GM13976 (cell line): ENCODE results near the gene GARIN5A.

Experiments
- DNase-seq: peaks from one replicate; pipeline ENCODE4 v3.0.0; 2012; ENCODE audit warnings: low spot score
- in situ Hi-C: fragments of 300-500 bp; cut with MboI; formaldehyde crosslinking; loops from one replicate; pipeline ENCODE4 v1.12.0; 2022; ENCODE audit warnings: low sequenced_read_pairs, mixed read lengths, inconsistent platforms; ENCODE audit not compliant: unreplicated experiment
- TF ChIP-seq, protein P1 (sequence below): IDR thresholded peaks from 2 replicates; pipeline ENCODE4 v1.5.1; 2012; ENCODE audit warnings: borderline replicate concordance, mild to moderate bottlenecking; ENCODE audit not compliant: insufficient read depth; ENCODE audit errors: extremely low read depth, missing control alignments, control extremely low read depth

The GARIN5A gene

GRCh38 chr19:50465986-50466705, 10.5 kb downstream of the GARIN5A start:
- no peak for DNase-seq
- TF ChIP-seq, protein P1, sequence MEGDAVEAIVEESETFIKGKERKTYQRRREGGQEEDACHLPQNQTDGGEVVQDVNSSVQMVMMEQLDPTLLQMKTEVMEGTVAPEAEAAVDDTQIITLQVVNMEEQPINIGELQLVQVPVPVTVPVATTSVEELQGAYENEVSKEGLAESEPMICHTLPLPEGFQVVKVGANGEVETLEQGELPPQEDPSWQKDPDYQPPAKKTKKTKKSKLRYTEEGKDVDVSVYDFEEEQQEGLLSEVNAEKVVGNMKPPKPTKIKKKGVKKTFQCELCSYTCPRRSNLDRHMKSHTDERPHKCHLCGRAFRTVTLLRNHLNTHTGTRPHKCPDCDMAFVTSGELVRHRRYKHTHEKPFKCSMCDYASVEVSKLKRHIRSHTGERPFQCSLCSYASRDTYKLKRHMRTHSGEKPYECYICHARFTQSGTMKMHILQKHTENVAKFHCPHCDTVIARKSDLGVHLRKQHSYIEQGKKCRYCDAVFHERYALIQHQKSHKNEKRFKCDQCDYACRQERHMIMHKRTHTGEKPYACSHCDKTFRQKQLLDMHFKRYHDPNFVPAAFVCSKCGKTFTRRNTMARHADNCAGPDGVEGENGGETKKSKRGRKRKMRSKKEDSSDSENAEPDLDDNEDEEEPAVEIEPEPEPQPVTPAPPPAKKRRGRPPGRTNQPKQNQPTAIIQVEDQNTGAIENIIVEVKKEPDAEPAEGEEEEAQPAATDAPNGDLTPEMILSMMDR: no peak
- in situ Hi-C loops: no loop called here

DNA sequence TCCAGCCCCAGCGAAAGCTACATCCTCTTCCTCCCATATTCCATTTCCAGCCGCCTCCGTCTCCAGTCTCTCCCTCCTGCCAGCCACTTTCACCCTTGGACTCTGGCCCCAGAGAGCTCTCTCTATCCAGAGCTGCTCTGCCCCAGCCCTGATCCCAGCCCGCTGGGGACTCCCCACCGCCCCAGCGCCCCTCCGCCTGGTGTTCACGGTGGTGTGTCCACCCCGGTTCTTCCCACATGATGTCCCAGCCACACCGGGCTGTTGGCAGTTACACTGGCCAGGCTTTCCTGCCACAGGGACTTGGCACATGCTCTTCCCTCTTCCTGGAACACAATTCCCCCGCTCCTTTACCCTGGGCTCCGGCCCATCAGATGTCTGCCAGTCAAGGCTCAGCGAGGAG, 11.6 kb downstream of the GARIN5A start:
- TF ChIP-seq, protein P1: no peak
- no peak for DNase-seq
- in situ Hi-C loops: loop anchor here (5.0 kb wide), 1 partner anchor 93 kb away; no protein-coding TSS in a partner anchor

GRCh38 chr19:50464348-50464747, 12.3 kb downstream of the GARIN5A start:
- TF ChIP-seq, protein P1: no peak
- in situ Hi-C loops: loop anchor here (5.0 kb wide), 1 partner anchor 92 kb away; no protein-coding TSS in a partner anchor
- no peak for DNase-seq

GRCh38 chr19:50462970-50463369, 13.7 kb downstream of the GARIN5A start:
- in situ Hi-C loops: loop anchor here (5.0 kb wide), 1 partner anchor 91 kb away; no protein-coding TSS in a partner anchor
- DNase-seq: no peak
- TF ChIP-seq, protein P1: no peak

DNA sequence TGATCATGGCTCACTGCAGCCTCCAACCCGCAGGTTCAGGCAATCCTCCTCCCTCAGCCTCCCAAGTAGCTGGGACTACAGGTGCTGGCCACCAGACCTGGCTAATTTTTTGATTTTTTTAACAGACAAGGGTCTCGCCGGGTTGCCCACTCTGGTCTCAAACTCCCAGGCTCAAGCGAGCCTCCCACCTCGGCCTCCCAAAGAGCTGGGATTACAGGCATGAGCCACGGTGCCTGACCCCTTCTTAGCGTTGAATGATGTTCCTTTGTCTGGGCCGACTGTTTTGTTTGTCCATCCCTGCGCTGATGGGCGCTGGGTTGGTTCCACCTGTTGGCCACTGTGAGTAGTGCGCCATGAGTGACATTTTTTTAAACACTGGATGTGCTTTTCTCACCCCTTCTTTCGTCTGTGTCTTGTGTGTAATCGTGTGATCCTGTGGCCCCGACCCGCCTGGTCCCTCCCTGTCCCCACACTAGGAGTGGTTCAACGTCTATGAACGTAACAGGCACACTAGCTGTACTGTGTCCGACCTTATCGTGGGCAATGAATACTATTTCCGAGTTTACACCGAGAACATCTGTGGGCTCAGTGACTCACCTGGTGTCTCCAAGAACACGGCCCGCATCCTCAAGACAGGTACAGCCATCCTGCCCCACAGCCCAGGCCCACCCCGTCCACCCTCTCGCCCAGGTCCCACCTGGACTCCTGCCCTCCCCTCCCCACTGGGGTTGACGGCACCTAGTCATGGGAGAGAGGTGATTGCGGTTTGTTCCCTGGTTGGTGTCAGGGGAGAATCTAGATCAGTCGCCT, 15.4 kb downstream of the GARIN5A start:
- TF ChIP-seq, protein P1: peak; percentile 86
- in situ Hi-C loops: loop anchor here (5.0 kb wide), 1 partner anchor 89 kb away; no protein-coding TSS in a partner anchor
- DNase-seq: peak; percentile 92

GRCh38 chr19:50460161-50460765, 16.4 kb downstream of the GARIN5A start:
- peak; percentile 89 for DNase-seq
- TF ChIP-seq, protein P1: no peak
- in situ Hi-C loops: loop anchor here (5.0 kb wide), 1 partner anchor 88 kb away; no protein-coding TSS in a partner anchor
